LNCaP clone FGC (cell line): ENCODE results near the gene MDP1.

ENCODE experiments used
- DNase-seq: peaks from one replicate; pipeline ENCODE4 v3.0.0-alpha.2; 2011; ENCODE audit warnings: low read depth
- H3K4me3 ChIP-seq: 2 replicates; pipeline ENCODE4 v1.5.1; 2011; ENCODE audit warnings: mild to moderate bottlenecking, low read depth, low read length, control low read depth
- TF ChIP-seq, protein P1 (sequence below): IDR thresholded peaks from 2 replicates; pipeline ENCODE4 v1.5.1; 2012; ENCODE audit warnings: mild to moderate bottlenecking; ENCODE audit not compliant: control insufficient read depth, insufficient read depth; ENCODE audit errors: extremely low read depth

The MDP1 gene

DNA sequence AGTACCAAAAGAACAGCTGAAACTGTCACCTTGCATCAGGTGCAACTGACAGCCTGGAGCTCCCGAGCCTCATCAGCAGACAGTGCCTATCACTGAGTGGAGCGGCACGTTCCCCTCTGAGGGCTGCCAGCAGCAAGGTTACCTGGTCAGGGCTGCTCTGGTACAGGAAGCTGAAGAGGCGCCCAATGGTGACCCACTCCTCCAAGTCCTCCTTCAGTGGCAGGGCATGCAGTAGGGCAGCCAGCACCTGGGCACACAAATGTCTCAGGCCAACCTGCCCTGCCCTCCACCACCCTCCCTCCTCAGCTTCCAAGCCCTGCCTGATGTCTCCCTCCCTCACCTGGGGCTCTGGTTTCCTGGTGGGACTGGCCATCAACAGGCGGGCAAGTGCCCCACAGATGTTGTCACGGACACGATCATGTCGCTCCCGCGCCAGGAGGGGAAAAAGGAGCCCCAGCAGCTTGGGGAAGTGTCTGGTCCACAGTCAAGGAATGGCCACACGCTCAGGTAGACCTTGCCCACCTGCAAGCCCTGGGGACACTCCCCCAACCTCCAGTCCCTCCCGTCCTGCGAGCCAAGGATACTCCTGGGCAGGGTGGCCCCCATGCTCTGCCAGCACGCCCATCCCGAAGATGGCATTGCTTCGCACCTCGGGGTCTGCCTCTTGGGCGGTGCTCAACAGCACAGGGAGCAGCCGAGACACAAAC lies 34.3 kb downstream of the MDP1 start:
- TF ChIP-seq, protein P1, sequence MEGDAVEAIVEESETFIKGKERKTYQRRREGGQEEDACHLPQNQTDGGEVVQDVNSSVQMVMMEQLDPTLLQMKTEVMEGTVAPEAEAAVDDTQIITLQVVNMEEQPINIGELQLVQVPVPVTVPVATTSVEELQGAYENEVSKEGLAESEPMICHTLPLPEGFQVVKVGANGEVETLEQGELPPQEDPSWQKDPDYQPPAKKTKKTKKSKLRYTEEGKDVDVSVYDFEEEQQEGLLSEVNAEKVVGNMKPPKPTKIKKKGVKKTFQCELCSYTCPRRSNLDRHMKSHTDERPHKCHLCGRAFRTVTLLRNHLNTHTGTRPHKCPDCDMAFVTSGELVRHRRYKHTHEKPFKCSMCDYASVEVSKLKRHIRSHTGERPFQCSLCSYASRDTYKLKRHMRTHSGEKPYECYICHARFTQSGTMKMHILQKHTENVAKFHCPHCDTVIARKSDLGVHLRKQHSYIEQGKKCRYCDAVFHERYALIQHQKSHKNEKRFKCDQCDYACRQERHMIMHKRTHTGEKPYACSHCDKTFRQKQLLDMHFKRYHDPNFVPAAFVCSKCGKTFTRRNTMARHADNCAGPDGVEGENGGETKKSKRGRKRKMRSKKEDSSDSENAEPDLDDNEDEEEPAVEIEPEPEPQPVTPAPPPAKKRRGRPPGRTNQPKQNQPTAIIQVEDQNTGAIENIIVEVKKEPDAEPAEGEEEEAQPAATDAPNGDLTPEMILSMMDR: no peak
- no peak for DNase-seq
- H3K4me3 ChIP-seq: no peak overlapping the region

DNA sequence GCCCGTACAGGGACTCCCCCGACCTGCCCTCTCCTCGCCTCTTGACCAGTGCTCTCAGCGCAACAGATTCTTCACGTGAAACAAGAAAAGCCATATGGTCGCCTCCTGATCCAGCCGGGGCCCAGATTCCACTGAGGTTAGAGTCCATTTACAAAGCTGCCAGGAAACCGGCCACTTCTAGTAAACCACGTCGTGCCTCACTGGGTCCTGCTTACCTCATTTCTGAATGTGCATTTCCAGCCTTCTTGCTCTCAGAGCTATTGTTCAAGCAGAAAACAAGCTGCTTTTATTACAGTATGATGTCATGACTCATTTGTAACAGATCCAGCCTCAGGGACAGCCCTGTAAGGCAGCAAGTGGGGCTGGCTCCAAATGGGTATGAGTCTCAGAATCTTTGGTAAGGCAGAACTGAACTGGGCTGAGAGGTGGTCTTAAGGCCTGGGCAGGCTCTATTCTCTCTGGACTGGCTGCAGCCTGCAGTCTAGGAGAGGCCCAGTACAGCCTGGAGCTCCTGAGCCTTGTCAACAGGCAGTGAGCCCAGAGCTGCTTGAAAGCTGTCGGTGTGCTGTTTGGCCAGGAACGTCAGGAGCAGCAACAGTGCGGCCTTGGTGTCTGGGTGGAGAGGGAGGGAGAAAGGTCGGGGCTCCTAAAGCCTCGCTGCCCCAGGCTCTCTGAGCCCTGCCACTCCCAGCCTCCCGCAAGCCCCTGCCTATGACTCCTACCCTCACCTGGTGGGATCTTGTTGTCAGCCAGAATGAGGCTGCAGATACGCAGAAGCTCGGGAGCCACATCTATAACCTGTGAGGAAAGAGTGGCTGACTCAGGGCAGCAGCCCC lies 35.7 kb downstream of the MDP1 start:
- TF ChIP-seq, protein P1: no peak
- DNase-seq: no peak
- no peak overlapping the region for H3K4me3 ChIP-seq

DNA sequence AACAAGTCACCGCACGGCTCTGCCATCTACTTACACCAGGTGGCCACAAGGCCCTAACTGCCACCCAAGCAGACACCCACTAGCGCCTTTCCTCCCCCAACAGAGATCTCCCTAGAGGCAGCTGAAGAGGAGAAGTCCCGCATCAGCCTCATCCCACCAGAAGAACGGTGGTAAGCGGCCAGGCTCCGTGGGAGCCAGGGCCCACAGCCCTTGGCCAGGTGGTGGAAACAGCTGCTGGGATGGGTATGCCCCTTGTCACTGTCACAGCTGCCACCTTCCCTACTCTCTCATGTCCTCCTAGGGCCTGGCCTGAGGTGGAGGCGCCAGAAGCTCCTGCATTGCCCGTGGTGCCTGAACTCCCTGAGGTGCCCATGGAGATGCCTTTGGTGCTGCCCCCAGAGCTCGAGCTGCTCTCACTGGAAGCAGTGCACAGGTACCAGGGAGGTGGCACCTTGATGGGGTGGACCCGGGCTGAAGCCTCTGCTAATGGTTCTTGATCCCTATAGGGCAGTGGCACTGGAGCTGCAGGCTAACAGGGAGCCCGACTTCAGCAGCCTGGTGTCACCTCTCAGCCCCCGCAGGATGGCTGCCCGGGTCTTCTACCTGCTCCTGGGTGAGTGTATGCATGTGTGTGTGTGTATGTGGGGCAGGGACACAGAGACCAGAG lies 36.4 kb downstream of the MDP1 start:
- TF ChIP-seq, protein P1: no peak
- no peak for DNase-seq

DNA sequence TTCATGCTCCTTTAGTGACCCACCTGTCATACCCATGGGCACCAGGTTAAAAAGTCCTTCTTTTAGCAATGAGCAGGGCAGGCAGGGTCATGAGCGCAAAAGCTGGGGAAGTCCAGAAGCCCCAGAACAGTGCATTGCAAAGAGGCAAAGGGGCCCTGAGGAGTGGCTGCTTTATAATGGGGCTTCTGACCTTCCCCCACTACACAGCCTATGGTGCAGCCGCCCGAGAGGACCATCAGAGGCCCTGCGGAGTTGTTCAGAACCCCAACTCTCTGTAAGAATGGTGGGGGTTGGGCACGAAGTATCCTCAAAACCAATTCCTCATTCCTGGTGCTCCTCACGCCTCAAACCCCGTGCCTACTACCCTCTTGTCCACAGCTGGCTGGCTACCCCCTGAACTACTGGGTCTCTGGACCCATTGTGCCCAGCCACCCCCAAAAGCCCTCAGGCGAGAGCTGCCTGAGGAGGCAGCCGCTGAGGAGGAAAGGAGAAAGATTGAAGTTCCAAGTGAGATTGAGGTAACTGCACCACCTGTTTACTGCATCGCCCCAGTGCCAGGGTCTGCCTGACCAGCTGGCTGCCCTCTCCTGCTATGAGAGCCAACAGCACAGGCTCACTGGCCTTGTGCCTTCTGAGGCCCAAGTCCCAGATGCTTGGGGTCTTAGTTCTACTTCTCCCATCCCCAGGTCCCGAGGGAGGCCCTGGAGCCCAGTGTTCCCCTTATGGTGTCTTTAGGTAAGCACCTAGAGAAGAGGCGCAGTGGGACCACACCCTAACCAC lies 37.3 kb downstream of the MDP1 start:
- no peak overlapping the region for H3K4me3 ChIP-seq
- no peak for DNase-seq
- TF ChIP-seq, protein P1: no peak

More for the DNA sequence above, 36.4 kb downstream of the MDP1 start:
- no peak overlapping the region for H3K4me3 ChIP-seq

DNA sequence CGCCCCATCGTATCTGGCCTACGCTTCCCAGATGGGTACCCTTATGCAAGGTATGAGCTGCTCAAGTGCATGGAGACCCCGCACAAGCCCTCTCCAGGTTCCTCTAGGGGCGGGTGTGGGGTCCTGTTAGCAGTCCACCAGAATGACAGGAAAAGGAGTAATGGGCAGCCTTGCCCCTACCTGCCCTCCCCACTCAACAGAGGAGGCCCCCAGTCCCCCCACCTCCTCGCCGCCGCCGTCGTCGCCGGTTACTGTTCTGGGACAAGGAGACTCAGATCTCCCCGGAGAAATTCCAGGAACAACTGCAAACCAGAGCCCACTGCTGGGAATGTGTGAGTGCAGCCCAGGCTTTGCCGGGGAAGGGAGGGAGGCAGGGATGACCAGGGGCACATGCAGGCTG lies 38.0 kb downstream of the MDP1 start:
- DNase-seq: no peak
- no peak overlapping the region for H3K4me3 ChIP-seq
- TF ChIP-seq, protein P1: no peak

DNA sequence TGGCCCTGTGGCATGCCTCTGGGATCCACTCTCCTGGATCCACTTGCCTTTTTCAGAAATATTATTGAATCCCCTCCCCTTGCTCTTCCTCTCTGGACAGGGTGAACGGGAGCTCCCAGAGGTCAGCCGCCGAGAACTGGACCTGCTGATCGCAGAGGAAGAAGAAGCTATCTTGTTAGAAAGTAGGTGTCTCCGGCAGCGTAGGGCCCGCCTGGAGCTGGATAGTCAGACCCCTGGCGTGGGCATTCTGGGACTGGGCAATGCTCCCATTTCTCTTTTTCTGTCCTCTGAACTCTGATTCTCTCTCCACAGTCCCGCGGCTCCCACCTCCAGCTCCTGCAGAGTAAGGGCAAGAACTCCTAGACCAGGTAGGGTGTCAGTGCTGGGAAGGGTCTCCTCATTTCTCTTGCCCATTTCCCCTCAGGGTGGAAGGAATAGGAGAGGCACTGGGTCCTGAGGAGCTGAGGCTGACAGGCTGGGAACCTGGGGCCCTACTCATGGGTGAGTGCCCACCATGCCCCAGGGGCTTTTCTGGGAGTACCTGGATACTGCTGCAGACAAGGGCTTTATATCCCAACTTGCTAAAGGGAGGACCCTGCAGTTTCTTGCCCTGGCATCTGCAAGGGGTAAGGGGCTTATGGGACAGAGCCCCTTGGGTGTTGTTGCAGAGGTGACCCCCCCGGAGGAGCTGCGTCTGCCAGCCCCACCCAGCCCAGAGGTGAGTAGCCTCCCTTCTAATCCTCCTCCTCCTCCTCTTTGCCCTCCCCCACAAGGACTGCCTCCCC lies 38.6 kb downstream of the MDP1 start:
- TF ChIP-seq, protein P1: no peak
- no peak for DNase-seq
- no peak overlapping the region for H3K4me3 ChIP-seq
